Measurements from ENCODE around the gene TAGAP. TPM values are rescaled to one million over a fixed set of nuclear protein-coding genes. Genes with fewer than 3 reads are reported as not detected.
A peak's percentile ranks its signal among the peaks of the same experiment; 100 is the strongest.
"Not testable (repeated sequence)": the region's sequence is repeated elsewhere in the genome, so short reads cannot be mapped to it uniquely, and the experiment has no call there.

TAGAP gene
- total and polyA plus RNA-seq, 2 experiments from 2014 or later: 2.9 to 4.4 TPM

GRCh38 chr6:159017757-159018559 is 26.8 kb downstream of the TAGAP start:
- H3K27me3 ChIP-seq: no peaks in the 10 kb centered on the region
- H3K9me3 ChIP-seq (ENCODE audit: low read depth): no peaks in the 10 kb centered on the region
- H3K4me3 ChIP-seq: no peak overlapping the region
- no peaks in the 10 kb centered on the region for H3K36me3 ChIP-seq (replicated peaks; ENCODE audit: insufficient read depth, low read depth)
- no peak for TF ChIP-seq CTCF (IDR thresholded peaks at IDR 0.05; ENCODE audit: poor library complexity)
- TF ChIP-seq EZH2 (IDR thresholded peaks at IDR 0.05; ENCODE audit: borderline replicate concordance): no peak
- TF ChIP-seq EZH2phosphoT487 (IDR thresholded peaks at IDR 0.05; ENCODE audit: low read depth, severe bottlenecking, unreplicated experiment): no peak
- H3K9me2 ChIP-seq (replicated peaks; ENCODE audit: insufficient read depth): no peaks in the 10 kb centered on the region
- H3K4me2 ChIP-seq: no peak overlapping the region
- H4K20me1 ChIP-seq (ENCODE audit: insufficient read depth, poor library complexity, severe bottlenecking): no peaks in the 10 kb centered on the region
- no peak for DNase-seq (ENCODE audit: low spot score)
- H3K27ac ChIP-seq: no peak overlapping the region
- peak overlapping the region; percentile 10 for H2AFZ ChIP-seq
- H3K79me2 ChIP-seq: no peaks in the 10 kb centered on the region
- 88% methylated on average over 3 of the region's 3 CpGs for WGBS (ENCODE audit: low lambda C conversion rate, missing lambda C conversion rate)
- H3K4me1 ChIP-seq (ENCODE audit: insufficient read depth): no peaks in the 10 kb centered on the region

GRCh38 chr6:159014406-159014805 is 30.4 kb downstream of the TAGAP start:
- TF ChIP-seq EZH2phosphoT487 (IDR thresholded peaks at IDR 0.05; ENCODE audit: low read depth, severe bottlenecking, unreplicated experiment) (no peak), EZH2 (IDR thresholded peaks at IDR 0.05; ENCODE audit: borderline replicate concordance) (no peak), CTCF (IDR thresholded peaks at IDR 0.05; ENCODE audit: poor library complexity) (no peak)
- Histone ChIP-seq H4K20me1 (ENCODE audit: insufficient read depth, poor library complexity, severe bottlenecking) (no peaks in the 10 kb centered on the region), H3K9me2 (replicated peaks; ENCODE audit: insufficient read depth) (no peaks in the 10 kb centered on the region), H3K79me2 (no peaks in the 10 kb centered on the region), H3K27me3 (no peaks in the 10 kb centered on the region), H3K4me3 (no peak overlapping the region), H3K36me3 (replicated peaks; ENCODE audit: insufficient read depth, low read depth) (no peaks in the 10 kb centered on the region), H3K9me3 (ENCODE audit: low read depth) (no peaks in the 10 kb centered on the region), H3K4me2 (no peak overlapping the region), H3K4me1 (ENCODE audit: insufficient read depth) (no peaks in the 10 kb centered on the region), H2AFZ (no peak overlapping the region), H3K27ac (no peak overlapping the region)
- no peak for DNase-seq (ENCODE audit: low spot score)

GRCh38 chr6:159013229-159013628 is 31.6 kb downstream of the TAGAP start:
- no peaks in the 10 kb centered on the region for H3K4me1 ChIP-seq (ENCODE audit: insufficient read depth)
- no peak for DNase-seq (ENCODE audit: low spot score)
- H3K9me2 ChIP-seq (replicated peaks; ENCODE audit: insufficient read depth): no peaks in the 10 kb centered on the region
- no peak overlapping the region for H3K4me2 ChIP-seq
- H3K79me2 ChIP-seq: no peaks in the 10 kb centered on the region
- H3K4me3 ChIP-seq: no peak overlapping the region
- no peaks in the 10 kb centered on the region for H3K9me3 ChIP-seq (ENCODE audit: low read depth)
- no peak for TF ChIP-seq EZH2phosphoT487 (IDR thresholded peaks at IDR 0.05; ENCODE audit: low read depth, severe bottlenecking, unreplicated experiment)
- no peaks in the 10 kb centered on the region for H3K36me3 ChIP-seq (replicated peaks; ENCODE audit: insufficient read depth, low read depth)
- H2AFZ ChIP-seq: no peak overlapping the region
- no peak overlapping the region for H3K27ac ChIP-seq
- WGBS (ENCODE audit: low lambda C conversion rate, missing lambda C conversion rate): 89% methylated on average over 5 of the region's 5 CpGs
- no peaks in the 10 kb centered on the region for H4K20me1 ChIP-seq (ENCODE audit: insufficient read depth, poor library complexity, severe bottlenecking)
- H3K27me3 ChIP-seq: no peaks in the 10 kb centered on the region

- H4K20me1 ChIP-seq (ENCODE audit: insufficient read depth, poor library complexity, severe bottlenecking): no peaks in the 10 kb centered on the region
Observed at GRCh38 chr6:159012201-159012600, 32.6 kb downstream of the TAGAP start.

GRCh38 chr6:159010037-159010612 is 34.7 kb downstream of the TAGAP start:
- not testable (repeated sequence) for H3K27me3 ChIP-seq; H3K4me1 ChIP-seq (ENCODE audit: insufficient read depth); H3K4me2 ChIP-seq; H3K79me2 ChIP-seq; H3K9me2 ChIP-seq (replicated peaks; ENCODE audit: insufficient read depth); H3K4me3 ChIP-seq; H3K9me3 ChIP-seq (ENCODE audit: low read depth); H4K20me1 ChIP-seq (ENCODE audit: insufficient read depth, poor library complexity, severe bottlenecking); H3K27ac ChIP-seq; H3K36me3 ChIP-seq (replicated peaks; ENCODE audit: insufficient read depth, low read depth); DNase-seq (ENCODE audit: low spot score); H2AFZ ChIP-seq
- WGBS (ENCODE audit: low lambda C conversion rate, missing lambda C conversion rate): 100% methylated on average over 4 of the region's 7 CpGs

More at GRCh38 chr6:159012201-159012600, 32.6 kb downstream of the TAGAP start:
- no peak overlapping the region for H3K4me2 ChIP-seq
- no peak overlapping the region for H2AFZ ChIP-seq
- H3K4me3 ChIP-seq: no peak overlapping the region
- 83% methylated on average over 4 of the region's 4 CpGs for WGBS (ENCODE audit: low lambda C conversion rate, missing lambda C conversion rate)
- H3K79me2 ChIP-seq: no peaks in the 10 kb centered on the region
- no peaks in the 10 kb centered on the region for H3K27me3 ChIP-seq
- no peak overlapping the region for H3K27ac ChIP-seq
- DNase-seq (ENCODE audit: low spot score): no peak
- no peaks in the 10 kb centered on the region for H3K9me2 ChIP-seq (replicated peaks; ENCODE audit: insufficient read depth)
- H3K9me3 ChIP-seq (ENCODE audit: low read depth): no peaks in the 10 kb centered on the region
- H3K4me1 ChIP-seq (ENCODE audit: insufficient read depth): no peaks in the 10 kb centered on the region
- TF ChIP-seq EZH2phosphoT487 (IDR thresholded peaks at IDR 0.05; ENCODE audit: low read depth, severe bottlenecking, unreplicated experiment) (no peak), CTCF (IDR thresholded peaks at IDR 0.05; ENCODE audit: poor library complexity) (no peak), EZH2 (IDR thresholded peaks at IDR 0.05; ENCODE audit: borderline replicate concordance) (no peak)
- no peaks in the 10 kb centered on the region for H3K36me3 ChIP-seq (replicated peaks; ENCODE audit: insufficient read depth, low read depth)
